ENCODE measurements around the gene TRIO. TPM values are rescaled to one million over a fixed set of nuclear protein-coding genes. Genes with fewer than 3 reads are reported as not detected.

Gene TRIO
- total RNA-seq, 1 donor from 2014 or later, result 71.6 TPM

DNA sequence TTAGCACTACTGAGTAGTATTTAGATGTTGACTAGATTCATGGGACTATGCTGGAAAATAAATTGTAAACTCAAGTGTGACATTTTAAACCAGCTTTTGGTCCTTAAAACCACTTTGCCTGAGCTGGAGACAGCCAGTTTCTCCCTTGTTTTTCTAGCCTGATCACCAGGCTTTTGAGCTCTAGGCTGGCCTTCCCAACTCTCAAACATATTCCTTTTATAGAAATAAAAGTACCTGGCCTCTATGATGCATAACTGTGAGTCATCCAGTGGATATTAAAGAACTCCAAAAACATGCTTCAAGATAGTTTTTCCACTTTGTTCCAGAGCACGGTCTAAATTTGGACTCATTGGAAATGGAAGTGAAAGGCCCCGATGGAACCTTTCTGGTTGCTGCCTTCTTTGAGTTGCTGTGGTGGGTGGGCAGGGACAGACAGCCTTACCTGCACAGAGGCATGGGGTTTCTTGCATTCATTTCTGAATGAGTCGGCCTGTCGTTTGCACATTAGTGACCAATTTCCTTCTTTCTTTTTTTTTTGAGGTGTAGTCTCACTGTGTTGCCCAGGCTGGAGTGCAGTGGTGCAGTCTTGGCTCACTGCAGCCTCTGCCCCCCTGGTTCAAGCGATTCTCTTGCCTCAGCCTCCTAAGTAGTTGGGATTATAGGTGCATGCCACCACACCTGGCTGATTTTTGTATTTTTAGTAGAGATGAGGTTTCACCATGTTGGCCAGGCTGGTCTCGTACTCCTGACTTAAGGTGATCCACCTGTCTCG, 43.1 kb downstream of the TRIO start:
- FAIRE-seq (no peak), DNase-seq (ENCODE audit: low read depth) (peak; percentile 87)
- Histone ChIP-seq H3K4me3 (ENCODE audit: low read depth, low read length) (no peak overlapping the region), H3K36me3 (ENCODE audit: control insufficient read depth, insufficient read depth, low read length) (no peaks in the 10 kb centered on the region), H3K27me3 (ENCODE audit: control insufficient read depth, insufficient read depth, low read length) (no peaks in the 10 kb centered on the region)
- TF ChIP-seq, protein P1, sequence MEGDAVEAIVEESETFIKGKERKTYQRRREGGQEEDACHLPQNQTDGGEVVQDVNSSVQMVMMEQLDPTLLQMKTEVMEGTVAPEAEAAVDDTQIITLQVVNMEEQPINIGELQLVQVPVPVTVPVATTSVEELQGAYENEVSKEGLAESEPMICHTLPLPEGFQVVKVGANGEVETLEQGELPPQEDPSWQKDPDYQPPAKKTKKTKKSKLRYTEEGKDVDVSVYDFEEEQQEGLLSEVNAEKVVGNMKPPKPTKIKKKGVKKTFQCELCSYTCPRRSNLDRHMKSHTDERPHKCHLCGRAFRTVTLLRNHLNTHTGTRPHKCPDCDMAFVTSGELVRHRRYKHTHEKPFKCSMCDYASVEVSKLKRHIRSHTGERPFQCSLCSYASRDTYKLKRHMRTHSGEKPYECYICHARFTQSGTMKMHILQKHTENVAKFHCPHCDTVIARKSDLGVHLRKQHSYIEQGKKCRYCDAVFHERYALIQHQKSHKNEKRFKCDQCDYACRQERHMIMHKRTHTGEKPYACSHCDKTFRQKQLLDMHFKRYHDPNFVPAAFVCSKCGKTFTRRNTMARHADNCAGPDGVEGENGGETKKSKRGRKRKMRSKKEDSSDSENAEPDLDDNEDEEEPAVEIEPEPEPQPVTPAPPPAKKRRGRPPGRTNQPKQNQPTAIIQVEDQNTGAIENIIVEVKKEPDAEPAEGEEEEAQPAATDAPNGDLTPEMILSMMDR (IDR thresholded peaks at IDR 0.05; ENCODE audit: insufficient read depth, low read length, severe bottlenecking), result no peak

DNA sequence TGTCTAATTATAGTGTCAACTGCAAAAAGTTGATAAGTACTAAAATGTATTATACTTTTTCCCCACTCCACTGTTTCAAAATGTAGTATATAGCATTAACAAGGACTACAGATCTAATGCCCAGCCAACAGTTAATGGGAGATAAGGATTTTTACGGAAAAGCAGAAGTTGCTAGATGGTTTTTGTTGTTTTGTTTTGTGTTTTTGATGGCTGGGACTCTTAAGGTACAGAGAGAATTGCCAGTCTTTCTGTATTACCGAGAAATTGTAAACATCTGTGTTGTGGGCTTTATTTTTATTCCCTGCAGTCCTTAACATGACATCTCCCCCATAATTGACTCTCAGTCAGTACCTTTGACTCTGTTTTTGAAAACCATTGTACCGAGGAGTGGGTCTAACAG, 44.0 kb downstream of the TRIO start:
- TF ChIP-seq, protein P1 (IDR thresholded peaks at IDR 0.05; ENCODE audit: insufficient read depth, low read length, severe bottlenecking), result no peak
- H3K36me3 ChIP-seq (ENCODE audit: control insufficient read depth, insufficient read depth, low read length), result no peaks in the 10 kb centered on the region
- DNase-seq (ENCODE audit: low read depth) (no peak), FAIRE-seq (no peak)
- H3K4me3 ChIP-seq (ENCODE audit: low read depth, low read length), result no peak overlapping the region
- H3K27me3 ChIP-seq (ENCODE audit: control insufficient read depth, insufficient read depth, low read length), result no peaks in the 10 kb centered on the region

DNA sequence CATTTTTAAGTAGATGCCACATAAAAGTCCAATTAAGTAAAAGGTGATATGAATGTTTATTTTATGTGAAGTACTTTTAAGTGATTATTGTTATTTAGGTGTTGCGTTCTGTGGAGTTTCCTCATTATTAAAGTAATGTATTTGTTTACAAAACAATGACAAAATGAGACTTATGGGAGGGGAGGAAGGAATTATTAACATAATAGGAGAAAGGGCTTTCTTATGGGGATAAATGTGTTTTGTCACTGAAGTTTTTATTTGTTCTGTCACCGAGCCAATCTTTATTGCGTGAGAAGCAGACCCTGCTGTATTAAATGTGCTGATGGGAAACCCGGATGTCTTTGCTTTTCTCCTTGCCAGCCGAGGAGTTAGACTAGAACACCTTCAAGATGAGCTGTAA, 44.5 kb downstream of the TRIO start:
- H3K36me3 ChIP-seq (ENCODE audit: control insufficient read depth, insufficient read depth, low read length), result no peaks in the 10 kb centered on the region
- TF ChIP-seq, protein P1 (IDR thresholded peaks at IDR 0.05; ENCODE audit: insufficient read depth, low read length, severe bottlenecking), result no peak
- H3K27me3 ChIP-seq (ENCODE audit: control insufficient read depth, insufficient read depth, low read length), result no peaks in the 10 kb centered on the region
- FAIRE-seq, result no peak
- DNase-seq (ENCODE audit: low read depth), result peak; percentile 39
- H3K4me3 ChIP-seq (ENCODE audit: low read depth, low read length), result no peak overlapping the region

DNA sequence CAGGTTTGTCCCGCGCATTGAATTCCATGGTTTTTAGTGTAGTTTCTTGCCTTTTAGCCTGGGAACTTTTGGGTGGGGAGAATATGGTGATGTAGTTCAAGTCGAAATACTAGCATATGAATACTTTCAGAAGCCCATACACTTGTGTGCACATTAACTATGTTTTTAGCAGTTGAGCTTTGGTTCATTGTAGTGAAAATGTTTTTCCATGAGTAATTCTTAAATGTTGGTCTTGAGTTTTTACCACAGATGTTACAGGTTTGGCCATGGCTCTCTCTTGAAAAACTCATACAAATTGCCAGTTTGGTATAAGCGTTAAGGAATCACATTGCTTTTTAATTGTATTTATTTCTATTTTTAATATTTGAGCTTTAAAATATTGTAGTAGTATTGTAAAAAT, 45.6 kb downstream of the TRIO start:
- H3K27me3 ChIP-seq (ENCODE audit: control insufficient read depth, insufficient read depth, low read length), result no peaks in the 10 kb centered on the region
- peaks cover under 1% of the 10 kb centered on the region for H3K36me3 ChIP-seq (ENCODE audit: control insufficient read depth, insufficient read depth, low read length)
- TF ChIP-seq, protein P1 (IDR thresholded peaks at IDR 0.05; ENCODE audit: insufficient read depth, low read length, severe bottlenecking), result no peak
- FAIRE-seq (no peak), DNase-seq (ENCODE audit: low read depth) (no peak)
- H3K4me3 ChIP-seq (ENCODE audit: low read depth, low read length), result no peak overlapping the region

DNA sequence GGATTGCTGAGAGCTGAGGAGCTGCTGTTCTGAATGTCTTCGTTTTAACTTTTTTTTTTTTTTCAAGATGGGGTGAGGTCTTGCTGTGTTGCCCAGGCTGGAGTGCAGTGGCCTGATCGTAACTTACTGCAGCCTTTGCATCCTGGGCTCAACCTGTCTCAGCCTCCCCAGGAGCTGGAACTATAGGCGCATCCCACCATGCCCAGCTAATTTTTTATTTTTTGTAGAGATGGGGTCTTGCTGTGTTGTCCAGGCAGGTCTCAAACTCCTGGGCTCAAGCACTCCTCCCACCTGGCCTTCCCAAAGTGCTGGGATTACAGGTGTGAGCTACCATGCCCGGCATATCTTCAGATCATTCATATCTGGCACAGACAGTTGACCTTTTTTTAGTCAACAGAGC, 46.5 kb downstream of the TRIO start:
- TF ChIP-seq, protein P1 (IDR thresholded peaks at IDR 0.05; ENCODE audit: insufficient read depth, low read length, severe bottlenecking), result no peak
- no peaks in the 10 kb centered on the region for H3K27me3 ChIP-seq (ENCODE audit: control insufficient read depth, insufficient read depth, low read length)
- FAIRE-seq (no peak), DNase-seq (ENCODE audit: low read depth) (no peak)
- peaks cover 2% of the 10 kb centered on the region for H3K36me3 ChIP-seq (ENCODE audit: control insufficient read depth, insufficient read depth, low read length)
- no peak overlapping the region for H3K4me3 ChIP-seq (ENCODE audit: low read depth, low read length)
